PC-9 (cell line): ENCODE results near the gene DSG4. TPM values are rescaled to one million over a fixed set of nuclear protein-coding genes. Genes with fewer than 3 reads are reported as not detected.

ENCODE experiments used
- BruUV-seq: library from RNA; stranded (reverse); fragments of 400-500 nt; replicated peaks from 2 replicates; lab custom pipeline; 2021; lab: Mats Ljungman, UMichigan
- CTCF ChIA-PET: fragments of 300-600 bp; sonication (Branson Sonifier 250); formaldehyde crosslinking; loops from one replicate; lab custom pipeline; 2022; ENCODE audit warnings: antibody characterized with exemption; lab: Charles Lee
- POLR2A ChIA-PET: fragments of 300-600 bp; sonication (Branson Sonifier 250); formaldehyde crosslinking; loops from one replicate; lab custom pipeline; 2022; ENCODE audit warnings: antibody characterized with exemption; ENCODE audit not compliant: unreplicated experiment; lab: Charles Lee
- DNase-seq, 2 experiments: peaks; one replicate each; pipeline versions ENCODE4 v3.0.0 to v3.0.0-alpha.2; 2015 to 2022; ENCODE audit warnings: mixed read lengths in 1 of 2
- H2AFZ ChIP-seq: fragments of 200-600 bp; sonication (generic); 2 replicates; pipeline ENCODE4 v1.8.1; 2017; ENCODE audit warnings: antibody characterized with exemption
- H3F3A ChIP-seq: fragments of 200-600 bp; sonication (generic); 2 replicates; pipeline ENCODE4 v1.8.1; 2017; ENCODE audit warnings: antibody characterized with exemption, mild to moderate bottlenecking, low read depth; ENCODE audit not compliant: insufficient read depth
- H3K27ac ChIP-seq: fragments of 200-600 bp; sonication (generic); 2 replicates; pipeline ENCODE4 v1.6.1; 2016; ENCODE audit warnings: mixed run types
- H3K27me3 ChIP-seq: fragments of 200-600 bp; sonication (generic); 2 replicates; pipeline ENCODE4 v1.6.1; 2016; ENCODE audit warnings: low read depth, mixed run types; ENCODE audit not compliant: insufficient read depth
- H3K36me3 ChIP-seq: fragments of 200-600 bp; sonication (generic); 2 replicates; pipeline ENCODE4 v1.6.1; 2016; ENCODE audit warnings: low read depth, mixed run types
- H3K4me1 ChIP-seq: fragments of 200-600 bp; sonication (generic); replicated peaks from 2 replicates; pipeline ENCODE4 v1.6.1; 2016; ENCODE audit warnings: mixed run types; ENCODE audit not compliant: insufficient read depth
- H3K4me2 ChIP-seq: fragments of 200-600 bp; sonication (generic); 2 replicates; pipeline ENCODE4 v1.6.1; 2017; ENCODE audit warnings: mixed run types
- H3K4me3 ChIP-seq: fragments of 200-600 bp; sonication (generic); 2 replicates; pipeline ENCODE4 v1.6.1; 2016; ENCODE audit warnings: mixed run types
- H3K79me2 ChIP-seq: fragments of 200-600 bp; sonication (generic); 2 replicates; pipeline ENCODE4 v1.6.1; 2017; ENCODE audit warnings: low read depth, mixed run types
- H3K9me2 ChIP-seq: fragments of 200-600 bp; sonication (generic); 2 replicates; pipeline ENCODE4 v1.8.1; 2017; ENCODE audit warnings: mild to moderate bottlenecking; ENCODE audit not compliant: insufficient read depth
- H3K9me3 ChIP-seq: fragments of 200-600 bp; sonication (generic); 2 replicates; pipeline ENCODE4 v1.8.1; 2016; ENCODE audit warnings: low read depth; ENCODE audit not compliant: insufficient read depth
- H4K20me1 ChIP-seq: fragments of 200-600 bp; sonication (generic); 2 replicates; pipeline ENCODE4 v1.8.1; 2017; ENCODE audit not compliant: insufficient read depth
- CTCF ChIP-seq: fragments of 200-600 bp; sonication (generic); conservative IDR thresholded peaks from 2 replicates; pipeline ENCODE4 v1.6.1; 2017; ENCODE audit warnings: mixed run types, antibody characterized with exemption, mild to moderate bottlenecking, moderate library complexity
- EZH2 ChIP-seq: fragments of 200-600 bp; sonication (generic); IDR thresholded peaks from 2 replicates; pipeline ENCODE4 v1.8.0; 2017; ENCODE audit warnings: antibody characterized with exemption, low read depth
- intact Hi-C: fragments of 100-400 bp; cut with micrococcal nuclease; formaldehyde crosslinking; loops from one replicate; pipeline ENCODE4 v1.10.0; 2022; ENCODE audit not compliant: unreplicated experiment
- total RNA-seq: library from RNA; stranded (reverse); gene quantifications from 2 replicates; pipeline ENCODE4 v1.2.3, GENCODE V29; 2021

The DSG4 gene
- total RNA-seq, 1 experiment from 2014 or later: not detected

GRCh38 chr18:31438402-31438801 lies 61.8 kb downstream of the DSG4 start:
- H3K4me3 ChIP-seq: no peak overlapping the region
- CTCF ChIA-PET: no interaction called here
- no peaks in the 10 kb centered on the region for H4K20me1 ChIP-seq
- no TSS peak for BruUV-seq
- H3K27me3 ChIP-seq: no peaks in the 10 kb centered on the region
- no peaks in the 10 kb centered on the region for H3K9me3 ChIP-seq
- no peaks in the 10 kb centered on the region for H3K4me1 ChIP-seq
- H3K36me3 ChIP-seq: no peaks in the 10 kb centered on the region
- H3K79me2 ChIP-seq: no peaks in the 10 kb centered on the region
- intact Hi-C loops: no loop called here
- DNase-seq: no peak
- H3K9me2 ChIP-seq: no peaks in the 10 kb centered on the region
- no peak overlapping the region for H3K27ac ChIP-seq
- H3F3A ChIP-seq: no peaks in the 10 kb centered on the region
- POLR2A ChIA-PET: no interaction called here
- no peak overlapping the region for H3K4me2 ChIP-seq
- no peak for TF ChIP-seq EZH2
- TF ChIP-seq CTCF: no peak
- no peak overlapping the region for H2AFZ ChIP-seq

GRCh38 chr18:31439807-31440325 lies 63.3 kb downstream of the DSG4 start:
- no peak overlapping the region for H3K4me2 ChIP-seq

GRCh38 chr18:31440787-31441186 lies 64.2 kb downstream of the DSG4 start:
- Histone ChIP-seq H4K20me1 (no peaks in the 10 kb centered on the region), H3K4me3 (no peak overlapping the region), H3K9me2 (no peaks in the 10 kb centered on the region), H3K9me3 (no peaks in the 10 kb centered on the region), H3K27ac (no peak overlapping the region), H3K4me2 (no peak overlapping the region), H3K27me3 (no peaks in the 10 kb centered on the region), H3K79me2 (no peaks in the 10 kb centered on the region), H3K36me3 (no peaks in the 10 kb centered on the region), H2AFZ (no peak overlapping the region), H3K4me1 (no peaks in the 10 kb centered on the region), H3F3A (no peaks in the 10 kb centered on the region)
- BruUV-seq: no TSS peak
- ChIA-PET POLR2A (interaction anchor here (0.6 kb wide), 1 partner anchor 932 kb away, joined by 4 read pairs; no protein-coding TSS in a partner anchor), CTCF (no interaction called here)
- intact Hi-C loops: no loop called here
- TF ChIP-seq EZH2: no peak
- no peak for TF ChIP-seq CTCF
- no peak for DNase-seq

More at GRCh38 chr18:31439807-31440325, 63.3 kb downstream of the DSG4 start:
- Histone ChIP-seq H3K79me2 (no peaks in the 10 kb centered on the region), H3K36me3 (no peaks in the 10 kb centered on the region), H3K27ac (no peak overlapping the region), H4K20me1 (no peaks in the 10 kb centered on the region), H3K9me2 (no peaks in the 10 kb centered on the region), H3K9me3 (no peaks in the 10 kb centered on the region), H3F3A (no peaks in the 10 kb centered on the region), H3K4me3 (no peak overlapping the region), H3K4me1 (no peaks in the 10 kb centered on the region), H3K27me3 (no peaks in the 10 kb centered on the region), H2AFZ (no peak overlapping the region)
- ChIA-PET CTCF (no interaction called here), POLR2A (no interaction called here)
- DNase-seq: no peak
- no TSS peak for BruUV-seq
- intact Hi-C loops: no loop called here
- TF ChIP-seq EZH2 (no peak), CTCF (no peak)
